ENCODE results near the gene FOXE1.

The FOXE1 gene

DNA sequence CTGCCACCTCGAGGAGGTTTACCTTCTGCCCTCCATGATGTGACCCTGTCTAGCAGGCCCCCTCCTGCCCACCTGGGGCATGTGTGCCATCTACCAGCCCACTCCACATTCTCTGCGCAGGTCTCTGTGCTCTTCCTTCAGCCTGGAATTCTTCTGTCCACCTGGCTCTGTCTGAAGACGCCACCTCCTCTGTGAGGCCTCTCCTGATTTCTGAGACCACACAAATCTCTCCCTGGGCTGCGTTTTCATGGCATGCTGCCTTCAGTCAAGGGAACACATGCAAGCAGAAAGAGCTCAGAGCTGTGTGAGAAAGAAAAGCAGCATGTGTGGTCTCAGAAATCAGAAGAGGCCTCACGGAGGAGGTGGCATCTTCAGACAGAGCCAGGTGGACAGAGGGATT lies 22.1 kb downstream of the FOXE1 start:
- Histone ChIP-seq H3K4me1 (ENCODE audit: control insufficient read depth, insufficient read depth, low read length) (no peaks in the 10 kb centered on the region), H3K36me3 (ENCODE audit: control insufficient read depth in 2 of 2, insufficient read depth in 1 of 2, low read length in 2 of 2) (no peaks in the 10 kb centered on the region), H3K9me3 (ENCODE audit: control insufficient read depth, insufficient read depth, low read depth, low read length) (no peaks in the 10 kb centered on the region), H3K4me3 (ENCODE audit: low read depth, low read length) (no peak overlapping the region), H3K27ac (ENCODE audit: extremely low read depth, low read depth, low read length) (no peak overlapping the region)
- ChIA-PET POLR2A (interaction anchor here (1.4 kb wide), 1 partner anchor 21 kb away, joined by 3 read pairs; no protein-coding TSS in a partner anchor), CTCF (interaction anchor here (0.6 to 0.7 kb wide), 2 partner anchors 47 to 86 kb away, joined by 3 read pairs; partner anchors contain the start of gene TRMO)
- TF ChIP-seq ZNF660 (tag by site-specific recombination; IDR thresholded peaks at IDR 0.05) = no peak
- TF ChIP-seq ZNF184 (tag by site-specific recombination; IDR thresholded peaks at IDR 0.05) = no peak
- no peak for TF ChIP-seq ZNF585B (tag by site-specific recombination; IDR thresholded peaks at IDR 0.05)
- no peak for TF ChIP-seq SP7 (tag by site-specific recombination; IDR thresholded peaks at IDR 0.05)
- TF ChIP-seq SALL2 (tag by site-specific recombination; IDR thresholded peaks at IDR 0.05; ENCODE audit: borderline replicate concordance) = no peak
- no peak for TF ChIP-seq ZNF785 (tag by site-specific recombination; IDR thresholded peaks at IDR 0.05)
- TF ChIP-seq RBAK (tag by site-specific recombination; IDR thresholded peaks at IDR 0.05) = no peak
- TF ChIP-seq SCRT1 (tag by site-specific recombination; IDR thresholded peaks at IDR 0.05; ENCODE audit: borderline replicate concordance) = no peak
- TF ChIP-seq ZFP3 (tag by site-specific recombination; IDR thresholded peaks at IDR 0.05; ENCODE audit: low read depth) = no peak
- TF ChIP-seq, protein P1, sequence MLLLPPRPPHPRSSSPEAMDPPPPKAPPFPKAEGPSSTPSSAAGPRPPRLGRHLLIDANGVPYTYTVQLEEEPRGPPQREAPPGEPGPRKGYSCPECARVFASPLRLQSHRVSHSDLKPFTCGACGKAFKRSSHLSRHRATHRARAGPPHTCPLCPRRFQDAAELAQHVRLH (tag by site-specific recombination; IDR thresholded peaks at IDR 0.05) = no peak
- TF ChIP-seq, protein P2, sequence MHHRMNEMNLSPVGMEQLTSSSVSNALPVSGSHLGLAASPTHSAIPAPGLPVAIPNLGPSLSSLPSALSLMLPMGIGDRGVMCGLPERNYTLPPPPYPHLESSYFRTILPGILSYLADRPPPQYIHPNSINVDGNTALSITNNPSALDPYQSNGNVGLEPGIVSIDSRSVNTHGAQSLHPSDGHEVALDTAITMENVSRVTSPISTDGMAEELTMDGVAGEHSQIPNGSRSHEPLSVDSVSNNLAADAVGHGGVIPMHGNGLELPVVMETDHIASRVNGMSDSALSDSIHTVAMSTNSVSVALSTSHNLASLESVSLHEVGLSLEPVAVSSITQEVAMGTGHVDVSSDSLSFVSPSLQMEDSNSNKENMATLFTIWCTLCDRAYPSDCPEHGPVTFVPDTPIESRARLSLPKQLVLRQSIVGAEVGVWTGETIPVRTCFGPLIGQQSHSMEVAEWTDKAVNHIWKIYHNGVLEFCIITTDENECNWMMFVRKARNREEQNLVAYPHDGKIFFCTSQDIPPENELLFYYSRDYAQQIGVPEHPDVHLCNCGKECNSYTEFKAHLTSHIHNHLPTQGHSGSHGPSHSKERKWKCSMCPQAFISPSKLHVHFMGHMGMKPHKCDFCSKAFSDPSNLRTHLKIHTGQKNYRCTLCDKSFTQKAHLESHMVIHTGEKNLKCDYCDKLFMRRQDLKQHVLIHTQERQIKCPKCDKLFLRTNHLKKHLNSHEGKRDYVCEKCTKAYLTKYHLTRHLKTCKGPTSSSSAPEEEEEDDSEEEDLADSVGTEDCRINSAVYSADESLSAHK (tag by site-specific recombination; IDR thresholded peaks at IDR 0.05) = no peak
- no peak for TF ChIP-seq SP2 (tag by site-specific recombination; IDR thresholded peaks at IDR 0.05)
- TF ChIP-seq ZNF24 (tag by site-specific recombination; IDR thresholded peaks at IDR 0.05) = no peak
- no peak for TF ChIP-seq ZNF473 (tag by site-specific recombination; IDR thresholded peaks at IDR 0.05)
- TF ChIP-seq, protein P3, sequence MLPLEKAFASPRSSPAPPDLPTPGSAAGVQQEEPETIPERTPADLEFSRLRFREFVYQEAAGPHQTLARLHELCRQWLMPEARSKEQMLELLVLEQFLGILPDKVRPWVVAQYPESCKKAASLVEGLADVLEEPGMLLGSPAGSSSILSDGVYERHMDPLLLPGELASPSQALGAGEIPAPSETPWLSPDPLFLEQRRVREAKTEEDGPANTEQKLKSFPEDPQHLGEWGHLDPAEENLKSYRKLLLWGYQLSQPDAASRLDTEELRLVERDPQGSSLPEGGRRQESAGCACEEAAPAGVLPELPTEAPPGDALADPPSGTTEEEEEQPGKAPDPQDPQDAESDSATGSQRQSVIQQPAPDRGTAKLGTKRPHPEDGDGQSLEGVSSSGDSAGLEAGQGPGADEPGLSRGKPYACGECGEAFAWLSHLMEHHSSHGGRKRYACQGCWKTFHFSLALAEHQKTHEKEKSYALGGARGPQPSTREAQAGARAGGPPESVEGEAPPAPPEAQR (tag by site-specific recombination; IDR thresholded peaks at IDR 0.05) = no peak
- TF ChIP-seq EGR2 (tag by site-specific recombination; IDR thresholded peaks at IDR 0.05; ENCODE audit: low read depth) = no peak
- TF ChIP-seq, protein P4, sequence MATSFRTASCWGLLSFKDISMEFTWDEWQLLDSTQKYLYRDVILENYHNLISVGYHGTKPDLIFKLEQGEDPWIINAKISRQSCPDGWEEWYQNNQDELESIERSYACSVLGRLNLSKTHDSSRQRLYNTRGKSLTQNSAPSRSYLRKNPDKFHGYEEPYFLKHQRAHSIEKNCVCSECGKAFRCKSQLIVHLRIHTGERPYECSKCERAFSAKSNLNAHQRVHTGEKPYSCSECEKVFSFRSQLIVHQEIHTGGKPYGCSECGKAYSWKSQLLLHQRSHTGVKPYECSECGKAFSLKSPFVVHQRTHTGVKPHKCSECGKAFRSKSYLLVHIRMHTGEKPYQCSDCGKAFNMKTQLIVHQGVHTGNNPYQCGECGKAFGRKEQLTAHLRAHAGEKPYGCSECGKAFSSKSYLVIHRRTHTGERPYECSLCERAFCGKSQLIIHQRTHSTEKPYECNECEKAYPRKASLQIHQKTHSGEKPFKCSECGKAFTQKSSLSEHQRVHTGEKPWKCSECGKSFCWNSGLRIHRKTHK (tag by site-specific recombination; IDR thresholded peaks at IDR 0.05) = no peak
- TF ChIP-seq, protein P5, sequence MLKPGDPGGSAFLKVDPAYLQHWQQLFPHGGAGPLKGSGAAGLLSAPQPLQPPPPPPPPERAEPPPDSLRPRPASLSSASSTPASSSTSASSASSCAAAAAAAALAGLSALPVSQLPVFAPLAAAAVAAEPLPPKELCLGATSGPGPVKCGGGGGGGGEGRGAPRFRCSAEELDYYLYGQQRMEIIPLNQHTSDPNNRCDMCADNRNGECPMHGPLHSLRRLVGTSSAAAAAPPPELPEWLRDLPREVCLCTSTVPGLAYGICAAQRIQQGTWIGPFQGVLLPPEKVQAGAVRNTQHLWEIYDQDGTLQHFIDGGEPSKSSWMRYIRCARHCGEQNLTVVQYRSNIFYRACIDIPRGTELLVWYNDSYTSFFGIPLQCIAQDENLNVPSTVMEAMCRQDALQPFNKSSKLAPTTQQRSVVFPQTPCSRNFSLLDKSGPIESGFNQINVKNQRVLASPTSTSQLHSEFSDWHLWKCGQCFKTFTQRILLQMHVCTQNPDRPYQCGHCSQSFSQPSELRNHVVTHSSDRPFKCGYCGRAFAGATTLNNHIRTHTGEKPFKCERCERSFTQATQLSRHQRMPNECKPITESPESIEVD (tag by site-specific recombination; IDR thresholded peaks at IDR 0.05) = no peak

DNA sequence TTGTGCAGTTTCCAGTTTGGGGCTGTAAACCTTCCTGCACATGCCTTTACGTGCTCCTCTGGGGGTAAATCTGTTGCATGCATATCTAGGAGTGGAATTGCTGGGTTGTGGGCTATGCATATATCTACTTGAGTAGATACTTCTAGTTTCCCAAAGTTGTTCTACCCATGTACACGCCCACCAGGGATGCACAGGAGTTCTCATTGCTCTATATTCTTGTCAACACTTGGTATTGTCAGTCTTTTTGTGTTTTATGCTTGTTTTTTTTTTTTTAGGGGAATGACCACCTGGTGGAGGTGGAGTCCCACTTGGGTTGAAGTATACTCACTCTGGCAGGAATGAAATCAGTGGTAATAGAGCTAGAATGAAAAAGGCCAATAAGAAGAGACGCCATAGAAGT lies 23.0 kb downstream of the FOXE1 start:
- no peaks in the 10 kb centered on the region for H3K4me1 ChIP-seq (ENCODE audit: control insufficient read depth, insufficient read depth, low read length)
- 0 out of 2 replicates have a peak, but pooled peaks have one; percentile 13 for TF ChIP-seq ZNF140 (tag by site-specific recombination; IDR thresholded peaks at IDR 0.05)
- TF ChIP-seq, protein P6, sequence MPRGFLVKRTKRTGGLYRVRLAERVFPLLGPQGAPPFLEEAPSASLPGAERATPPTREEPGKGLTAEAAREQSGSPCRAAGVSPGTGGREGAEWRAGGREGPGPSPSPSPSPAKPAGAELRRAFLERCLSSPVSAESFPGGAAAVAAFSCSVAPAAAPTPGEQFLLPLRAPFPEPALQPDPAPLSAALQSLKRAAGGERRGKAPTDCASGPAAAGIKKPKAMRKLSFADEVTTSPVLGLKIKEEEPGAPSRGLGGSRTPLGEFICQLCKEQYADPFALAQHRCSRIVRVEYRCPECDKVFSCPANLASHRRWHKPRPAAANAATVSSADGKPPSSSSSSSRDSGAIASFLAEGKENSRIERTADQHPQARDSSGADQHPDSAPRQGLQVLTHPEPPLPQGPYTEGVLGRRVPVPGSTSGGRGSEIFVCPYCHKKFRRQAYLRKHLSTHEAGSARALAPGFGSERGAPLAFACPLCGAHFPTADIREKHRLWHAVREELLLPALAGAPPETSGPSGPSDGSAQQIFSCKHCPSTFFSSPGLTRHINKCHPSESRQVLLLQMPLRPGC (tag by site-specific recombination; IDR thresholded peaks at IDR 0.05) = no peak
- no peak overlapping the region for H3K4me3 ChIP-seq (ENCODE audit: low read depth, low read length)
- no peak overlapping the region for H3K27ac ChIP-seq (ENCODE audit: extremely low read depth, low read depth, low read length)
- ChIA-PET CTCF (interaction anchor here (0.5 to 0.6 kb wide), 2 partner anchors 25 to 66 kb away, joined by 4 read pairs; no protein-coding TSS in a partner anchor), POLR2A (interaction anchor here (0.7 kb wide), 1 partner anchor 238 kb away, joined by 4 read pairs; no protein-coding TSS in a partner anchor)
- H3K9me3 ChIP-seq (ENCODE audit: control insufficient read depth, insufficient read depth, low read depth, low read length) = no peaks in the 10 kb centered on the region
- H3K36me3 ChIP-seq (ENCODE audit: control insufficient read depth in 2 of 2, insufficient read depth in 1 of 2, low read length in 2 of 2) = no peaks in the 10 kb centered on the region

Measured in HEK293 (cell line).